ENCODE measurements around the gene UQCRHL.
A peak's percentile ranks its signal among the peaks of the same experiment; 100 is the strongest.

- TF ChIP-seq, protein P1, sequence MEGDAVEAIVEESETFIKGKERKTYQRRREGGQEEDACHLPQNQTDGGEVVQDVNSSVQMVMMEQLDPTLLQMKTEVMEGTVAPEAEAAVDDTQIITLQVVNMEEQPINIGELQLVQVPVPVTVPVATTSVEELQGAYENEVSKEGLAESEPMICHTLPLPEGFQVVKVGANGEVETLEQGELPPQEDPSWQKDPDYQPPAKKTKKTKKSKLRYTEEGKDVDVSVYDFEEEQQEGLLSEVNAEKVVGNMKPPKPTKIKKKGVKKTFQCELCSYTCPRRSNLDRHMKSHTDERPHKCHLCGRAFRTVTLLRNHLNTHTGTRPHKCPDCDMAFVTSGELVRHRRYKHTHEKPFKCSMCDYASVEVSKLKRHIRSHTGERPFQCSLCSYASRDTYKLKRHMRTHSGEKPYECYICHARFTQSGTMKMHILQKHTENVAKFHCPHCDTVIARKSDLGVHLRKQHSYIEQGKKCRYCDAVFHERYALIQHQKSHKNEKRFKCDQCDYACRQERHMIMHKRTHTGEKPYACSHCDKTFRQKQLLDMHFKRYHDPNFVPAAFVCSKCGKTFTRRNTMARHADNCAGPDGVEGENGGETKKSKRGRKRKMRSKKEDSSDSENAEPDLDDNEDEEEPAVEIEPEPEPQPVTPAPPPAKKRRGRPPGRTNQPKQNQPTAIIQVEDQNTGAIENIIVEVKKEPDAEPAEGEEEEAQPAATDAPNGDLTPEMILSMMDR (IDR thresholded peaks at IDR 0.05): no peak
- TF ChIP-seq, protein P2, sequence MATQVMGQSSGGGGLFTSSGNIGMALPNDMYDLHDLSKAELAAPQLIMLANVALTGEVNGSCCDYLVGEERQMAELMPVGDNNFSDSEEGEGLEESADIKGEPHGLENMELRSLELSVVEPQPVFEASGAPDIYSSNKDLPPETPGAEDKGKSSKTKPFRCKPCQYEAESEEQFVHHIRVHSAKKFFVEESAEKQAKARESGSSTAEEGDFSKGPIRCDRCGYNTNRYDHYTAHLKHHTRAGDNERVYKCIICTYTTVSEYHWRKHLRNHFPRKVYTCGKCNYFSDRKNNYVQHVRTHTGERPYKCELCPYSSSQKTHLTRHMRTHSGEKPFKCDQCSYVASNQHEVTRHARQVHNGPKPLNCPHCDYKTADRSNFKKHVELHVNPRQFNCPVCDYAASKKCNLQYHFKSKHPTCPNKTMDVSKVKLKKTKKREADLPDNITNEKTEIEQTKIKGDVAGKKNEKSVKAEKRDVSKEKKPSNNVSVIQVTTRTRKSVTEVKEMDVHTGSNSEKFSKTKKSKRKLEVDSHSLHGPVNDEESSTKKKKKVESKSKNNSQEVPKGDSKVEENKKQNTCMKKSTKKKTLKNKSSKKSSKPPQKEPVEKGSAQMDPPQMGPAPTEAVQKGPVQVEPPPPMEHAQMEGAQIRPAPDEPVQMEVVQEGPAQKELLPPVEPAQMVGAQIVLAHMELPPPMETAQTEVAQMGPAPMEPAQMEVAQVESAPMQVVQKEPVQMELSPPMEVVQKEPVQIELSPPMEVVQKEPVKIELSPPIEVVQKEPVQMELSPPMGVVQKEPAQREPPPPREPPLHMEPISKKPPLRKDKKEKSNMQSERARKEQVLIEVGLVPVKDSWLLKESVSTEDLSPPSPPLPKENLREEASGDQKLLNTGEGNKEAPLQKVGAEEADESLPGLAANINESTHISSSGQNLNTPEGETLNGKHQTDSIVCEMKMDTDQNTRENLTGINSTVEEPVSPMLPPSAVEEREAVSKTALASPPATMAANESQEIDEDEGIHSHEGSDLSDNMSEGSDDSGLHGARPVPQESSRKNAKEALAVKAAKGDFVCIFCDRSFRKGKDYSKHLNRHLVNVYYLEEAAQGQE (IDR thresholded peaks at IDR 0.05; ENCODE audit: insufficient read depth in 1 of 2, low read depth in 2 of 2, low read length in 1 of 2): no peak
- TF ChIP-seq SIN3A (IDR thresholded peaks at IDR 0.05; ENCODE audit: borderline replicate concordance, insufficient read depth, low read depth, low read length): no peak
- peak; percentile 100 for TF ChIP-seq TCF7L2 (IDR thresholded peaks at IDR 0.05; ENCODE audit: low read depth, low read length)
- 0 out of 2 replicates have a peak, but pooled peaks have one; percentile 29 for TF ChIP-seq POLR2AphosphoS5 (IDR thresholded peaks at IDR 0.05; ENCODE audit: low read depth, low read length)
Measured at GRCh38 chr1:15799928-15800835, 7.3 kb downstream of the UQCRHL start.

Data from Panc1 (cell line).